Measurements from ENCODE around the gene DEK. TPM values are rescaled to one million over a fixed set of nuclear protein-coding genes. Genes with fewer than 3 reads are reported as not detected.
A peak's percentile ranks its signal among the peaks of the same experiment; 100 is the strongest.
"Not testable (repeated sequence)": the region's sequence is repeated elsewhere in the genome, so short reads cannot be mapped to it uniquely, and the experiment has no call there.

DEK gene
- polyA plus RNA-seq, 3 donors, result 213 to 252 (median 245) TPM

GRCh38 chr6:18207949-18208348, 56.4 kb downstream of the DEK start:
- DNase-seq (ENCODE audit: low read depth in 3 of 3, low spot score in 2 of 3), result no peak

DNA sequence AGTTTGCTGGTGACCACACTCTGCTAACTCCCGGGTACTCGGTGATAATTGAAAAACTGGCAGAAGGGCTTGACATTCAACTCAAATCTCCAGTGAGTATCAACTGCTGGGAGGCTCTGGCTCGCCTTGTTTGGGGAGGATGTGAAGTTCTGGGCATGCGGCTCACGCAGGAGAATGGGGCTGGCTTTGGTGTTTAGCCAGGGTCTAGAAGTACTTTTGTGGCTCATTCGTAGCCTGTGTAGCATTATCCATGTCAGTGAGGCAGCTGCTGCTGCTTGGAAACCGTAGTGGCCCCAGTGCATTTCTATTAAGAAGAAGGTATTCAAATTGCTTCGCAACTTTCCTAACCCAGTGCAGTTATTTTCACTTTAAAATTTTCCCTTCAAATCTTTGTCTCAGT, 56.9 kb downstream of the DEK start:
- DNase-seq (ENCODE audit: low read depth in 3 of 3, low spot score in 2 of 3), result no peak

DNA sequence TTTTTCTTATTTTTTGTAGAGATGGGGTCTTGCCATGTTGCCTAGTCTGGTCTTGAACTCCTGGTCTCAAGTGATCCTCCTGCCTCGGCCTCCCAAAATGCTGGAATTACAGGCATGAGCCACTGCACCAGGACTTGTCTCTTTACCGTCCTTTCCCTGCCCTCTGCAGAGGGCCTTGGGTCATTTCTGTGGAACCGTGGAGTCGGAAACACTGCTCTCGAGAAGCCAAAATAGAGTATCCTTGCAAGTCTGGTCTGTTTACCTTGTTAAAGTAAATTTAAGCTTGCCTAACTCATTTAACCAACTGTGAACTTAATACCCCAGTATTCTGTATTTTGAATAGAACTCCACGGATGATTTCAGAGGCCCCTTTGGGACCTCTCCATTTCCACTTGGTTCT, 57.7 kb downstream of the DEK start:
- DNase-seq (ENCODE audit: low read depth in 3 of 3, low spot score in 2 of 3), result no peak

DNA sequence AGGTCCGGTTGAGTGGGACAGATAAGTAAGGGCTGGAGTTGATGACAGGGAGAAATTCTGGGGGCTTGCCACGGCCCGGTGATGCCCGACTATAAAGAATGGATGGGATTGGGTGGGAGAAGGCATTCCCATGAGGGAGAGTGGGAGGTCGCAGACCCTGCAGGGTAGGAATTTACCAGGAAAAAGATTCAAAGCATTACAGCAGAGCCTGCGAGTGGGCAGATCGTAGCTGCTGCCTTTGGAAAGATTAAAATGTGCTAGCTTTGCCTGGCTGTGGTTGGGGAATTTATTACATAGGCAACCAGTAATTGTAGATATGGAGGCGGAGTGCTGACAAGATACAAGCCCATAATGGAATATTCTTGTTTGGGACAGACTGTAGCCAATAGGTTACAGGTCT, 59.6 kb downstream of the DEK start:
- DNase-seq (ENCODE audit: low read depth in 3 of 3, low spot score in 2 of 3), result no peak

DNA sequence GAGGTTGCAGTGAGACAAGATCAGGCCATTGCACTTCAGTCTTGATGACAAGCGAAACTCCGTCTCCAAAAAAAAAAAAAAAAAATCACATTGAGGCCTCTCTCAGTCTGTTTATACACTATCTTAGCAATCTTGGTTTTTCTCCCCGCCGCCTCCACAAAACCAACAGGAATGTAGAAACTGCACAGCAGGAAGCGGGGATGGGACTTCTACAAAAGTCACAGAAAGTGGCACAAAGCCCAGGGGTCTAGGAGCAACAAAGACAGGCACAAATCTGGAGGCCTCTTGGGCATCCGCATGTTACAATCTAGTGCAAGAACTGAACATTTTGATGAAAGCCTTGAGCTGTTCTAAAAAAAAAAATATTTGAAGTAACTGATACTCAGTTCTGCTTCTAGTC, 60.5 kb downstream of the DEK start:
- DNase-seq (ENCODE audit: low read depth in 3 of 3, low spot score in 2 of 3), result no peak

DNA sequence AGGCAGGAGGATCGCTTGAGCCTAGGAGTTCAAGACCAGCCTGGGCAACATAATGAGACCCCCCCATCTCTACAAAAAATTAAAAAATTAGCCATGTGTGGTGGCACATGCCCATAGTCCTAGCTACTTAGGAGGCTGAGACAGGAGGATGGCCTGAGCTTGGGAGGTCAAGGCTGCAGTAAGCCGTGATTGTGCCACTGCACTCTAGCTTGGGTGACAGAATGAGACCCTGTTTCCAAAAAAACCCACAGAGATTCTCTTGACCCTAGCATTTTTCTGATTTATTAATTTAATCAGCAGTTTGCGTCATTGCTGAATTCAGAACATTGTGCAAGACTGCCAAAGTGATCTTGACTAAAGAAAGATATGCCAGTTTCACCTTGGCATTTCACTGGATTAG, 72.3 kb downstream of the DEK start:
- DNase-seq (ENCODE audit: low read depth in 3 of 3, low spot score in 2 of 3), result no peak

DNA sequence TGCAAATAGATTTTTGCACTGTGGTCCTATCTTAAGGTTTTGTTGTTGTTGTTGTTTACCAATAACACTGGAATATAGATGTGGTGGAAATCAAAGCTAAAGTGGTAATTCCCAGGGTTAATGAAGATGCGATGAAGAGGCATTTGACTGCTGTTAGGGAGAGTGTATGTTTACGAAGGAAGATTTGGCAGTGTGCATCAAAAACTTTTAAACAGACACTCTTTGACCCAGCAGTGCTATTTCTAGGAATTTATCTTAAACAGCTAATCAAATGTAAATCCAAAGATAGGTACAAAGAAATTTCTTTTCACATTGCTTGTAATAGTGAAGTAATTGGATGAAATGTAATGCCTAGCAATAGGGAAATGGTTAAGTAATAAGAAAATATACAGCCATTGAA, 75.1 kb downstream of the DEK start:
- no peak for DNase-seq (ENCODE audit: low read depth in 3 of 3, low spot score in 2 of 3)

- no peak for DNase-seq (ENCODE audit: low read depth in 3 of 3, low spot score in 2 of 3)
Observed at GRCh38 chr6:18187701-18188100, 76.6 kb downstream of the DEK start.

DNA sequence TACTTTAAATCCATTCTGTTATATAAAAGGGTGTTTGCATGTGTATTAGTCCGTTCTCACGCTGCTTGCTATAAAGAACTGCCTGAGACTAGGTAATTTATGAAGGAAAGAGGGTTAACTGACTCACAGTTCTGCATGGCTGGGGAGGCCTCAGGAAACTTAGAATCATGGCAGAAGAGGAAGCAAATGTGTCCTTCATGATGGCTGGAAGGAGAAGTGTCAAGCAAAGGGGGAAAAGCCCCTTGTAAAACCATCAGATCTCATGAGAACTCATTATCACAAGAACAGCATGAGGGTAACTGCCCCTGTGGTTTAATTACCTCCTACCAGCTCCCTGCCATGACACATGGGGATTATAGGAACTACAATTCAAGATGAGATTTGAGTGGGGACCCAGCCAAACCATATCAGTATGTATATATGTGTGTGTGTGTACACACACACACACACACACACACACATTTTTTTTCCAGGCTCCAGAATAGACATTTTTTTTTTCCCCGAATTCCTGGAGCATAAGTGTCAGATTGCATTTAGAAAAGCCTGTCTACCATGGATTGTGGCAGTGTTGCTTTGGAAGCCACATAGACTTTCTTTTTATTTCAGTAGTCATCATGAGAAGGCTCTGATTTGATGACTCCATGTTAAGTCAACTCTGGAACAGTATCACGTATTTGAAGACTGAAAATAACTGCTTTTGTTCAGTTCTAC, 77.6 kb downstream of the DEK start:
- no peak for DNase-seq (ENCODE audit: low read depth in 3 of 3, low spot score in 2 of 3)

DNA sequence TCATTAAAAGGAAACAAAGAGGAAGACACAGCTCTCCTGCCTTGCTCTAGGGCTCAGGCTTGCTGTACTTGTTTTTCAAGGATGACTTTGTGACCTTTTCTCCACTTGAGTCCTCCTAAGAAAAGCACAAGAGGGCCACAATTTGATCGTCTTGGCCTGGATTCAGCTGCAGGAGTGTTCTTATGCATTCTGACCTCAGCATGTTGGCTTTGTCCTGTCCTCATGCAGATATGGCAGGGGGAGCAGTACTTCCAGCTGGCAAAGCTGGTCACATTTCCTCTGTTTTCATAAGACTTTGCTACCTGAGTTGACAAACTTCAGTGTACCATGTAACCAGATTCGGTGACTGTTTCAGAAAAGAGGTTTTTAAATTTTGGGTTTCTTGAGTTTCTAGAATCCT, 78.3 kb downstream of the DEK start:
- peak in 1 of 3 donors; percentile 7 for DNase-seq (ENCODE audit: low read depth in 3 of 3, low spot score in 2 of 3)

DNA sequence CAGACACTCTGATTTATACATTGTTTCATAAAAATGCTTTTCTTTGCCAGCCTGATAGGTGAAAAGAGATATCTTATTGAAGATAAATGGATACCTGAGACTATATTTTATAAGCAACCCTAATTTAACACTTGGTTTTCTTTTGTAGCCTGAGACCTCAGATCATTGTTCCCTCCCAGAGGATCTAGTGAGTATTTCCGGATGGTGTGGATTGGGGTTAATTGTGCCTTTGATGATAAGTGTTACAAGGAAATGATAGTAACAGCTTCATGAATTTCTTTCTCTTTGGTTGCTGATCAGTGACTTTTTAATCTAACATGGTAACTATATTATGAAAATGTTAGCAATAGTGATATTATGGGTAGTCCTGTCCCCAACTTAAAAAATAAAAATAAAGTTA, 78.7 kb downstream of the DEK start:
- DNase-seq (ENCODE audit: low read depth in 3 of 3, low spot score in 2 of 3), result no peak

- DNase-seq (ENCODE audit: low read depth in 3 of 3, low spot score in 2 of 3), result peak in 2 of 3 donors; percentile 23 to 38
Observed at GRCh38 chr6:18183766-18184165, 80.6 kb downstream of the DEK start.

GRCh38 chr6:18182568-18182967, 81.8 kb downstream of the DEK start:
- DNase-seq (ENCODE audit: low read depth in 3 of 3, low spot score in 2 of 3), result no peak

DNA sequence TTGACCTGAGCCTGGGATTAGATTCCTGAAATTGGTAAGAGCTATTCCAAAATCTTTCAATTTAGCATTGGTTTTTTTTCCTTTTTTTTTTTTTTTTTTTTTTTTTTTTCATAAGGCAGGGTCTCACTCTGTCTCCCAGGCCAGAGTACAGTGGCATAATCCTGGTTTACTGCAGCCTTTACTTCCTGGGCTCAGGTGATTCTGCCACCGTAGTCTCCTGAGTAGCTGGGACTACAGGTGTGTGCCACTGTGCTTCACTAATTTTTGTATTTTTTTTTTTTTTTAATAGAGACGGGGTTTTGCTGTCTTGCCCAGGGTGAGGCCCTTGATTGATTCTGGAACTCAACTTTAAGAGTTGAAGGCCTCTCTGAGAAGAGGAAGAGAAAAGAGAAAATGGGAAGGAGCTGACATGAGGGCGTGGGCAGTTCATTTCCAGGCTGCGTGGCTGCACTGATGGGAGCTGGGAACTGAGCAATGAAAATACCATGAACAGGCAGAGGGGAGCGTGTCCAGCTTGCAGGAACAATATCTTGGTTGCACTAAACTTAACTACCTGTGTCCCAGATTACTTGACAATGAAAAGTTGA, 84.5 kb downstream of the DEK start:
- DNase-seq (ENCODE audit: low read depth in 3 of 3, low spot score in 2 of 3), result no peak

GRCh38 chr6:18178960-18179615, 85.2 kb downstream of the DEK start:
- no peak for DNase-seq (ENCODE audit: low read depth in 3 of 3, low spot score in 2 of 3)

GRCh38 chr6:18177286-18177965, 86.9 kb downstream of the DEK start:
- no peak for DNase-seq (ENCODE audit: low read depth in 3 of 3, low spot score in 2 of 3)

DNA sequence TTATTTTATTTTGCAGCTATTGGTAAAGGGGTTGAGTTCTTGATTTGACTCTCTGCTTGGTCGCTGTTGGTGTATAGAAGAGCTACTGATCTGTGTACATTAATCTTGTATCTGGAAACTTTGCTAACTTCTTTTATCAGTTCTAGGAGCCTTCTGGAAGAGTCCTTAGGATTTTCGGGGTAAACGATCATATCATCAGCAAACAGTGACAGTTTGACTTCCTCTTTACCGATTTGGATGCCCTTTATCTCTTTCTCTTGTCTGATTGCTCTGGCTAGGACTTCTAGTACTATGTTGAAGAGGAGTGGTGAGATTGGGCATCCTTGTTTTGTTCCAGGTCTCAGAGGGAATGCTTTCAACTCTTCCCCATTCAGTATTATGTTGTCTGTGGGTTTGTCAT, 88.1 kb downstream of the DEK start:
- DNase-seq (ENCODE audit: low read depth in 3 of 3, low spot score in 2 of 3), result not testable (repeated sequence)

Other genes with a start within 250 kb of the DEK start
- gene NHLRC1, start 141.9 kb downstream of the DEK start, polyA plus RNA-seq (ENCODE audit: insufficient read length in 3 of 3), result 1 to 10 TPM; 1.9 to 2.2 (median 1.9) TPM
- gene TPMT, start 109.5 kb downstream of the DEK start, polyA plus RNA-seq (ENCODE audit: insufficient read length in 3 of 3), result 10 to 100 TPM; 29.5 to 30.9 (median 29.6) TPM
- 10 to 100 TPM; 20.1 to 20.7 (median 20.4) TPM for gene KDM1B, start 109.1 kb downstream of the DEK start, polyA plus RNA-seq (ENCODE audit: insufficient read length in 3 of 3)
- gene RNF144B, start 122.8 kb upstream of the DEK start, polyA plus RNA-seq (ENCODE audit: insufficient read length in 3 of 3), result 10 to 100 TPM; 18.4 to 18.9 (median 18.9) TPM

All from right renal cortex interstitium (tissue), 3 donors.